Measurements from ENCODE around the gene ITM2C.

DNA sequence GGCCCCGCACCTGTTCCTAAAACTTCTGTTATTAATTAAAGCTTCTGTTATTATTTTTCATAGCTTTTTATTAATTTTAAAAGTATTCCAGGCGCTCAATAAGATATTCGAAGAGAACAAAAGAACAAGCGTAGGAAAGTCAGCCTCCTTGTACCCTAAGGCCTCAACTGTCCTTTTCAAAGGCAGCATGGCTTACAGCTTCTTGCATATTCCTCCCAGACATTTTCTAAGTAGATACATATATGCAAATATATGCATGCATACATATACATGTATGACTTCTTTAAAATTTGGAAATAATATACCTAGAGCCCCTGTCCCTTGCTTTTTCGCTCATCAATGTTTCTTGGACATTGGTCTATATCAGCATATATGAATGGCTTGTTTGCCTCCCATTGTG is 48.0 kb downstream of the ITM2C start:
- TF ChIP-seq, protein P1, sequence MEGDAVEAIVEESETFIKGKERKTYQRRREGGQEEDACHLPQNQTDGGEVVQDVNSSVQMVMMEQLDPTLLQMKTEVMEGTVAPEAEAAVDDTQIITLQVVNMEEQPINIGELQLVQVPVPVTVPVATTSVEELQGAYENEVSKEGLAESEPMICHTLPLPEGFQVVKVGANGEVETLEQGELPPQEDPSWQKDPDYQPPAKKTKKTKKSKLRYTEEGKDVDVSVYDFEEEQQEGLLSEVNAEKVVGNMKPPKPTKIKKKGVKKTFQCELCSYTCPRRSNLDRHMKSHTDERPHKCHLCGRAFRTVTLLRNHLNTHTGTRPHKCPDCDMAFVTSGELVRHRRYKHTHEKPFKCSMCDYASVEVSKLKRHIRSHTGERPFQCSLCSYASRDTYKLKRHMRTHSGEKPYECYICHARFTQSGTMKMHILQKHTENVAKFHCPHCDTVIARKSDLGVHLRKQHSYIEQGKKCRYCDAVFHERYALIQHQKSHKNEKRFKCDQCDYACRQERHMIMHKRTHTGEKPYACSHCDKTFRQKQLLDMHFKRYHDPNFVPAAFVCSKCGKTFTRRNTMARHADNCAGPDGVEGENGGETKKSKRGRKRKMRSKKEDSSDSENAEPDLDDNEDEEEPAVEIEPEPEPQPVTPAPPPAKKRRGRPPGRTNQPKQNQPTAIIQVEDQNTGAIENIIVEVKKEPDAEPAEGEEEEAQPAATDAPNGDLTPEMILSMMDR (optimal IDR thresholded peaks at IDR 0.05 in 1 of 3, IDR thresholded peaks at IDR 0.05 in 1 of 3, conservative IDR thresholded peaks at IDR 0.05 in 1 of 3; ENCODE audit: extremely low read depth in 1 of 3, insufficient read depth in 2 of 3, low read length in 3 of 3) = no peak
- TF ChIP-seq EZH2 (IDR thresholded peaks at IDR 0.05; ENCODE audit: low read length) = no peak
